Hindlimb muscle (tissue), 1 donor: ENCODE measurements around the gene FAN1. TPM values are rescaled to one million over a fixed set of nuclear protein-coding genes. Genes with fewer than 3 reads are reported as not detected.

Experiments used
- DNase-seq: peaks from one replicate; pipeline ENCODE4 v3.0.0-alpha.2; 2013
- polyA plus RNA-seq: library from polyadenylated mRNA; unstranded; fragments of 120-200 nt; gene quantifications from one replicate; pipeline ENCODE4 v1.2.1, GENCODE V29; 2013; ENCODE audit not compliant: insufficient read length

The FAN1 gene
- polyA plus RNA-seq, 1 donor = 25.5 TPM

- no peak for DNase-seq
These were observed 54.5 kb downstream of the FAN1 start for GRCh38 chr15:30958219-30958618.

GRCh38 chr15:30962079-30962478 lies 58.4 kb downstream of the FAN1 start:
- no peak for DNase-seq

GRCh38 chr15:30962659-30963058 lies 58.9 kb downstream of the FAN1 start:
- no peak for DNase-seq

GRCh38 chr15:30963681-30964080 lies 60.0 kb downstream of the FAN1 start:
- no peak for DNase-seq

GRCh38 chr15:30969724-30970123 lies 66.0 kb downstream of the FAN1 start:
- DNase-seq = no peak

GRCh38 chr15:30973379-30973778 lies 69.7 kb downstream of the FAN1 start:
- DNase-seq = no peak

- DNase-seq = no peak
These were observed 70.4 kb downstream of the FAN1 start for GRCh38 chr15:30974112-30974511.

- no peak for DNase-seq
These were observed 74.6 kb downstream of the FAN1 start for GRCh38 chr15:30978328-30978727.

- DNase-seq = no peak
These were observed 75.7 kb downstream of the FAN1 start for GRCh38 chr15:30979457-30979856.

GRCh38 chr15:30984118-30984517 lies 80.4 kb downstream of the FAN1 start:
- DNase-seq = no peak

- no peak for DNase-seq
These were observed 80.8 kb downstream of the FAN1 start for GRCh38 chr15:30984542-30984941.

GRCh38 chr15:30985081-30985531 lies 81.4 kb downstream of the FAN1 start:
- DNase-seq = no peak

GRCh38 chr15:30990036-30990435 lies 86.3 kb downstream of the FAN1 start:
- no peak for DNase-seq

GRCh38 chr15:30990446-30991254 lies 86.9 kb downstream of the FAN1 start:
- no peak for DNase-seq

GRCh38 chr15:30991255-30992235 lies 87.8 kb downstream of the FAN1 start, which contains the start of gene MTMR10:
Gene MTMR10, minus strand, starts transcription at chr15:30991628. Its CDS starts 122 bp downstream, at chr15:30991506.
- DNase-seq = peak; percentile 84

GRCh38 chr15:30992249-30992864 lies 88.6 kb downstream of the FAN1 start:
- DNase-seq = no peak

Other genes starting within 250 kb of the FAN1 start
- gene MTMR10, start 87.7 kb downstream of the FAN1 start, polyA plus RNA-seq = 20.8 TPM
- not detected for gene TRPM1, start 197.8 kb downstream of the FAN1 start, polyA plus RNA-seq